Prostate gland (tissue), 2 donors: Measurements from ENCODE around the gene MVP. TPM values are rescaled to one million over a fixed set of nuclear protein-coding genes. Genes with fewer than 3 reads are reported as not detected.

Source experiments
- DNase-seq: peaks from one replicate; pipeline ENCODE4 v3.0.0-alpha.2; 2019; ENCODE audit warnings: low spot score
- H3K27ac ChIP-seq, 2 donors: fragments of 200-600 bp; sonication (generic); 2 replicates each; pipeline ENCODE4 v1.5.1; 2017 to 2019
- H3K27me3 ChIP-seq: fragments of 200-600 bp; sonication (generic); replicated peaks from 2 replicates; pipeline ENCODE4 v1.5.1; 2019; ENCODE audit not compliant: insufficient read depth
- H3K36me3 ChIP-seq, 2 donors: fragments of 200-600 bp; sonication (generic); 1 replicate in 1 of 2; 2 replicates in 1 of 2; pipeline versions ENCODE4 v1.5.1 to v1.8.1; 2017 to 2019
- H3K4me1 ChIP-seq: fragments of 200-600 bp; sonication (generic); replicated peaks from 2 replicates; pipeline ENCODE4 v1.5.1; 2019
- H3K4me3 ChIP-seq, 2 donors: fragments of 200-600 bp; sonication (generic); 2 replicates each; pipeline ENCODE4 v1.5.1; 2017 to 2019
- H3K9me3 ChIP-seq: fragments of 200-600 bp; sonication (generic); 2 replicates; pipeline ENCODE4 v1.5.1; 2017
- CTCF ChIP-seq, 4 experiments: fragments of 200-600 bp in 2 of 4; fragments of 450-650 bp in 2 of 4; sonication (generic) in 2 of 4; IDR thresholded peaks; 1 replicate in 3 of 4; 2 replicates in 1 of 4; pipeline ENCODE4 v1.5.1; 2016 to 2019; ENCODE audit warnings: antibody characterized with exemption in 4 of 4, mild to moderate bottlenecking in 2 of 4, moderate library complexity in 2 of 4
- POLR2A ChIP-seq: fragments of 450-650 bp; IDR thresholded peaks from one replicate; pipeline ENCODE4 v1.6.1; 2016; ENCODE audit warnings: antibody characterized with exemption, mild to moderate bottlenecking
- POLR2AphosphoS5 ChIP-seq: sonication (generic); formaldehyde crosslinking; IDR thresholded peaks from one replicate; pipeline ENCODE4 v1.6.1; 2017; ENCODE audit warnings: antibody characterized with exemption
- WGBS: methylation state at CpG from one replicate; pipeline ENCODE4 v1.1.5; 2018; 5-methylcytosine and 5-hydroxymethylcytosine counted together
- intact Hi-C: fragments of 100-400 bp; cut with DNase I; formaldehyde crosslinking; loops from one replicate; pipeline ENCODE4 v1.14.2; 2022
- total RNA-seq, 2 donors: library from RNA; depleted of rRNA; stranded (reverse); fragments of >200 nt; gene quantifications; one replicate each; pipeline ENCODE4 v1.1.0, GENCODE V29; 2016

MVP gene
- total RNA-seq, 2 donors from 2014 or later, result 59.3 to 247 TPM

DNA sequence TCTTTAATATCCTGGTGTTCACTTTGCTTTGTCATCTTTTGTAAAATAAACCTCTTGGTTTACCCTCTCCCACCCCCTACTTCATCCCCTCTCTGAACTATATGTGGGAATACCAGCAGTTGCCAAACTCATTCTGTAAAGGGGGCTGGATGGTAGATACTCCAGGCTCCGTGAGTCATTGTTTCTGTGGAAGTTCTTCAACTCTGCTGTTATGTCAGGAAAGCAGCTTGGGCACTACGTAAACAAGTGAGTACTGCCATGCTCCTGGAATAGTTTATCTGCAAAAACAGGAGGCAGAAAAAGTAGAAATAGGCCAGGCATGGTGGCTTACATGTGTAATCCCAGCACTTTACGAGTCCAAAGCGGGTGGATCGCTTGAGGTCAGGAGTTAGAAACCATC lies 17.6 kb downstream of the MVP start:
- TF ChIP-seq CTCF (IDR thresholded peaks at IDR 0.05), result no peak
- no peak for TF ChIP-seq POLR2AphosphoS5
- TF ChIP-seq POLR2A, result no peak
- Histone ChIP-seq H3K9me3 (no peaks in the 10 kb centered on the region), H3K4me1 (no peaks in the 10 kb centered on the region), H3K27me3 (no peaks in the 10 kb centered on the region), H3K36me3 (peaks cover 8 to 18% of the 10 kb centered on the region in 2 donors), H3K27ac (no peak overlapping the region), H3K4me3 (no peak overlapping the region)
- DNase-seq, result no peak
- 81% methylated on average over 5 of the region's 5 CpGs for WGBS
- intact Hi-C loops, result no loop called here

DNA sequence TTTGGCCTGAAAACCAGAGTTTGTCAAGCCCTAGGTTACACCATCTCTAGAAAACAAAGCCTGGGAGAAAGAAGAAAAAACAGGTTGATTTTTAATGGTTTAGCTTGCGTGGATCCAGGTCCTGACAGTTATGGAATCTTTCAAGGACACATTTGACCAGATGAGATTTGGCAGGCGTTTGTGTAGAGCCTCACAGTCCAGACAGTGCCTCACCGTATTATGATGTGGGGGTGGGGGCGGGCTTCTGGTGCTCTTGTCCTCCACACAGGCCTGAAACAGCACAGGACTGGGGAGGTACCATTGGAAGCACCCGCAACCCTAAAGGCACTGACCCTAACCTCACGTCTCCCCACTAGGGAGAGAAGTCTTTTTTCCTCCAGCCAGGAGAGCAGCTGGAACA lies 19.6 kb downstream of the MVP start:
- Histone ChIP-seq H3K4me3 (no peak overlapping the region), H3K27ac (no peak overlapping the region), H3K27me3 (no peaks in the 10 kb centered on the region), H3K9me3 (no peaks in the 10 kb centered on the region), H3K36me3 (peaks cover 2 to 6% of the 10 kb centered on the region in 2 donors), H3K4me1 (no peaks in the 10 kb centered on the region)
- intact Hi-C loops, result no loop called here
- WGBS, result 76% methylated on average over 6 of the region's 6 CpGs
- TF ChIP-seq POLR2A, result no peak
- DNase-seq, result no peak

DNA sequence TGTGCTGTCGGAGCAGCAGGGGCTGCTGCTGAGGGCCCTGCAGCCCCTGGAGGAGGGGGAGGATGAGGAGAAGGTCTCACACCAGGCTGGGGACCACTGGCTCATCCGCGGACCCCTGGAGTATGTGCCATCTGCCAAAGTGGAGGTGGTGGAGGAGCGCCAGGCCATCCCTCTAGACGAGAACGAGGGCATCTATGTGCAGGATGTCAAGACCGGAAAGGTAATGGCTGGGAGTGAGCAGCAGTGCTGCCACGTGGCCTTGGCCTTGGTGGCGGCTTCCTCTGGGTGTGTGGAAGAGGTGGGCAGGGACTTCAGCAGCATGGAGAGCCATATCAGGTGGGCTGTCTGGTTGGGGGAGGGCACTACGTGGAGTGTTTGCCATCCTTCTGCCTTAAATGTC lies 20.0 kb downstream of the MVP start:
- no peak for TF ChIP-seq POLR2A
- TF ChIP-seq CTCF (IDR thresholded peaks at IDR 0.05), result no peak
- no peak for TF ChIP-seq POLR2AphosphoS5
- Histone ChIP-seq H3K4me1 (no peaks in the 10 kb centered on the region), H3K4me3 (no peak overlapping the region), H3K9me3 (no peaks in the 10 kb centered on the region), H3K36me3 (peaks cover 2 to 6% of the 10 kb centered on the region in 2 donors), H3K27me3 (no peaks in the 10 kb centered on the region), H3K27ac (no peak overlapping the region)
- 82% methylated on average over 10 of the region's 10 CpGs for WGBS
- intact Hi-C loops, result no loop called here
- DNase-seq, result no peak

DNA sequence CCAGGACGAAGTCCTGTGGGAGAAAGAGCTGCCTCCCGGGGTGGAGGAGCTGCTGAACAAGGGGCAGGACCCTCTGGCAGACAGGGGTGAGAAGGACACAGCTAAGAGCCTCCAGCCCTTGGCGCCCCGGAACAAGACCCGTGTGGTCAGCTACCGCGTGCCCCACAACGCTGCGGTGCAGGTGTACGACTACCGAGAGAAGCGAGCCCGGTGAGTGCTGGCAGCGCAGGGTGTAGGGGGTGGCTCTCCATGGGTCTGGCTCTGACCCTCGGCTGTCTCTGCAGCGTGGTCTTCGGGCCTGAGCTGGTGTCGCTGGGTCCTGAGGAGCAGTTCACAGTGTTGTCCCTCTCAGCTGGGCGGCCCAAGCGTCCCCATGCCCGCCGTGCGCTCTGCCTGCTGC lies 21.4 kb downstream of the MVP start:
- TF ChIP-seq CTCF (IDR thresholded peaks at IDR 0.05), result no peak
- no peak for TF ChIP-seq POLR2AphosphoS5
- TF ChIP-seq POLR2A, result no peak

DNA sequence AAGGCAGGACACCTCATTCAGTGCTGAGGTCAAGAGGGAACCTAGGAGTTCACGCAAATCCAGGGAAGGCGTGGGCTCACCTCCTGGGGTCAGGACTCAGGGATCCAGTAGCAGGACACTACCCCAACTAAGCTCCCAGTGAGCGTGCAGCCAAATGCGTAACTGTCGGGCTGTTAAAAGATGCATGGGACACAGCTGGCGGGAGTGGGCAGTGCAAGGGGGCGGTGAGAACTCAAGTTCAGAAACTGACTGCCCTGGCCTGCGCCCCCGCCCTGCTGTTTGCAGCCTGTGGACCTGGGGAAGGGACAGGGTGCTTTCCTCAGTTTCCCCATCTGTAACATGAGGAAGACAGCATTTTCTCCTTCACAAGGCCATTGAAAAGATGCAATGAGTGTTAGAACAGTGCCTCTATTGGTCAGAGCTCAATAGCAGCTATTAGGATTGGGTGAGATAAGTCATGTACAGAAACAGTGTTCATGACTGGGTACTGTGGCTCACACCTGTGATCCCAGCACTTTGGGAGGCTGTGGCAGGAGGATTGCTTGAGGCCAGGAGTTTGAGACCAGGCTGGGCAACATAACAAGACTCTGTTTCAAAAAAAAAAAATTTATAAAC lies 22.6 kb downstream of the MVP start:
- no peaks in the 10 kb centered on the region for H3K4me1 ChIP-seq
- H3K9me3 ChIP-seq, result no peaks in the 10 kb centered on the region
- peaks cover 0 to 8% of the 10 kb centered on the region in 2 donors for H3K36me3 ChIP-seq
- H3K4me3 ChIP-seq, result no peak overlapping the region
- no peaks in the 10 kb centered on the region for H3K27me3 ChIP-seq
- intact Hi-C loops, result no loop called here
- no peak for TF ChIP-seq POLR2AphosphoS5
- no peak for TF ChIP-seq POLR2A
- TF ChIP-seq CTCF (IDR thresholded peaks at IDR 0.05), result no peak
- H3K27ac ChIP-seq, result no peak overlapping the region
- DNase-seq, result no peak
- 94% methylated on average over 9 of the region's 9 CpGs for WGBS

More for the DNA sequence above, 21.4 kb downstream of the MVP start:
- no peaks in the 10 kb centered on the region for H3K9me3 ChIP-seq
- no peak overlapping the region for H3K27ac ChIP-seq
- no peak for DNase-seq
- H3K27me3 ChIP-seq, result no peaks in the 10 kb centered on the region
- no peak overlapping the region for H3K4me3 ChIP-seq
- peaks cover 2 to 5% of the 10 kb centered on the region in 2 donors for H3K36me3 ChIP-seq
- H3K4me1 ChIP-seq, result no peaks in the 10 kb centered on the region
- 95% methylated on average over 21 of the region's 23 CpGs for WGBS
- intact Hi-C loops, result no loop called here
